ENCODE measurements around the gene PXT1.

GRCh38 chr6:36492092-36492491 is 49.4 kb upstream of the PXT1 start:
- no peak for TF ChIP-seq EZH2 (IDR thresholded peaks at IDR 0.05; ENCODE audit: borderline replicate concordance, insufficient read depth, low read depth, low read length, poor library complexity, severe bottlenecking)
- no peak for TF ChIP-seq CTCF (IDR thresholded peaks at IDR 0.05)
